GM12874 (cell line): ENCODE results near the gene ICE1.

Experiments
- CTCF ChIP-seq: IDR thresholded peaks from 2 replicates; pipeline ENCODE4 v1.5.1; 2011; ENCODE audit warnings: low read depth, mild to moderate bottlenecking, control low read depth, low read length, moderate library complexity; ENCODE audit not compliant: insufficient read depth

The ICE1 gene

GRCh38 chr5:5451863-5452262 lies 29.4 kb downstream of the ICE1 start:
- TF ChIP-seq CTCF, result no peak

- TF ChIP-seq CTCF, result no peak
These were observed 30.7 kb downstream of the ICE1 start for GRCh38 chr5:5453131-5453530.

GRCh38 chr5:5454391-5454790 lies 31.9 kb downstream of the ICE1 start:
- no peak for TF ChIP-seq CTCF

- TF ChIP-seq CTCF, result no peak
These were observed 34.4 kb downstream of the ICE1 start for GRCh38 chr5:5456858-5457257.

- TF ChIP-seq CTCF, result no peak
These were observed 37.8 kb downstream of the ICE1 start for GRCh38 chr5:5460311-5460710.

GRCh38 chr5:5461012-5461411 lies 38.5 kb downstream of the ICE1 start:
- no peak for TF ChIP-seq CTCF

GRCh38 chr5:5464036-5464715 lies 41.7 kb downstream of the ICE1 start:
- no peak for TF ChIP-seq CTCF
